Measurements from ENCODE around the gene SNED1.

The SNED1 gene

GRCh38 chr2:240959941-240960308 is 38.5 kb upstream of the SNED1 start:
- no peak for DNase-seq (ENCODE audit: extremely low read depth in 1 of 2, low read depth in 1 of 2)

- no peak for DNase-seq (ENCODE audit: extremely low read depth in 1 of 2, low read depth in 1 of 2)
Measured at GRCh38 chr2:240960309-240960970, 38.0 kb upstream of the SNED1 start.

DNA sequence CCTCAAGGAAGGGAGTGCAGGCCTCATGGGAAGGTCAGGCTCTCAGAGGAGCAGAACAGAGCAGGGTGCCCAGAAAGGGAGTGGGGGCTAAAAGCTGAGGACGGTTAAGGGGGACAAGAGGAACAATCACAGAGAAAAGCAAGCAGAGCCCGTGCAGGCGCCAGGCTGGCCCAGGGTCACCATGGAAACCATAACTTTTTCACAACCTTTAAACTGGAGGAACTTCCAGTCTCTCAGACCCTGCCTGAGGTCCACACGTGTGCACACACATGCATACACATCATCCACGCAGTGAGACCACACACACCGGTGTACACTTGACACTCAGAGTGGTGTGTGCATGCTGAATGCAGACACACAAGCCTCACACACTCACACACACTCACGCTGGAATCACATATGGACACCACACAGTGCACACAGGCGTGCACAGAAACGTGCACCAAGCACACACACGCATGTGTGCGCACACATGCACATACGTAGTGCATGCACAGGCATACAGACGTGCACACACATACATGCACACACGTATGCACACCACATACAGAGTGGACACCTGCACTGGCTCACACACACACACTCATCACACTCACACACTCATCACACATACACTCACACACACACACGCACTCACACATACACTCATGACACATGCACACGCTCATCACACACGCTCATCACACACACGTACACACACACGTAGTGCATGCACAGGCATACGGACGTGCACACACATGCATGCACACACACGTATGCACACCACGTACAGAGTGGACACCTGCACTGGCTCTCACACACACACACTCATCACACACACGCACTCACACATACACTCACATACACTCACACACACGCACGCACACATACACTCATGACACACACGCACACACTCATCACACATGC is 37.2 kb upstream of the SNED1 start:
- DNase-seq (ENCODE audit: extremely low read depth in 1 of 2, low read depth in 1 of 2) = no peak

GRCh38 chr2:240961910-240962299 is 36.5 kb upstream of the SNED1 start:
- DNase-seq (ENCODE audit: extremely low read depth in 1 of 2, low read depth in 1 of 2) = no peak

DNA sequence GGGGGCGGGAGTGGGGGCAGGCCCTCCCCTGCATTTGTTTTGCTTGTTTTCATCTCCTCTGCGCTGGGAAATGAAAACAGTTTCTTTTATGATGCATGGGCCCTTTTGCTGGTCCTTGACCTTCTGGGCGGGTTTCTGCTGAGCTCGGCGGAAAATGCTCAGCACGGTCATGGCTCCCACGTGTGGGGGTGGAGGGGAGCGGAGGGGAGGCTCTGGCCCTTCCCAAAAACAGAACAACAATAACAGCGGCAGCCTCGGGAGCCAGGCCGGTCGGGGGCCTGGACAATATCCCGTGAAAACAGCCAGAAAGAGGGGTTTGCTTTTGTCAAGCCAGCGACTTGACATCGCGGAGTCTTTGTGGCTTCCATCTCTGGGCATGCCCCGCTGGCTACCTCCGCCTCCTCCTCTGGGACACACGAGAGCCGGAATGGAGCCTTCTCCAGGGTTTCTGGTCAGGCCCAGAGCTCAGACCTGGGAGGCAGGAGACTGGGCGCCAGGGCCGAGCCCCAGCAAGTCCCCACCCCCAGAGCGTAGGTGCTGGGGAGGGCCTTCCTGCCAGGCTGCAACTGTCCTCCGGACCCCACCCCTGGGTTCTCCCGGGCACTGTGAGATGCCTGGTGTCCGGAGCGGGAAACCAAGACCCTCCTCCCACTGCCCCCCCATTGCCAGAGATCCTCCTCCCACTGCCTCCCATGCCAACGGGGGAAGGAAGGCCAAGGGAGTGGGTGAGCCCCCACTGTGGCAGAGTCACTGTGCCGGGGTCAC is 35.9 kb upstream of the SNED1 start:
- no peak for DNase-seq (ENCODE audit: extremely low read depth in 1 of 2, low read depth in 1 of 2)

DNA sequence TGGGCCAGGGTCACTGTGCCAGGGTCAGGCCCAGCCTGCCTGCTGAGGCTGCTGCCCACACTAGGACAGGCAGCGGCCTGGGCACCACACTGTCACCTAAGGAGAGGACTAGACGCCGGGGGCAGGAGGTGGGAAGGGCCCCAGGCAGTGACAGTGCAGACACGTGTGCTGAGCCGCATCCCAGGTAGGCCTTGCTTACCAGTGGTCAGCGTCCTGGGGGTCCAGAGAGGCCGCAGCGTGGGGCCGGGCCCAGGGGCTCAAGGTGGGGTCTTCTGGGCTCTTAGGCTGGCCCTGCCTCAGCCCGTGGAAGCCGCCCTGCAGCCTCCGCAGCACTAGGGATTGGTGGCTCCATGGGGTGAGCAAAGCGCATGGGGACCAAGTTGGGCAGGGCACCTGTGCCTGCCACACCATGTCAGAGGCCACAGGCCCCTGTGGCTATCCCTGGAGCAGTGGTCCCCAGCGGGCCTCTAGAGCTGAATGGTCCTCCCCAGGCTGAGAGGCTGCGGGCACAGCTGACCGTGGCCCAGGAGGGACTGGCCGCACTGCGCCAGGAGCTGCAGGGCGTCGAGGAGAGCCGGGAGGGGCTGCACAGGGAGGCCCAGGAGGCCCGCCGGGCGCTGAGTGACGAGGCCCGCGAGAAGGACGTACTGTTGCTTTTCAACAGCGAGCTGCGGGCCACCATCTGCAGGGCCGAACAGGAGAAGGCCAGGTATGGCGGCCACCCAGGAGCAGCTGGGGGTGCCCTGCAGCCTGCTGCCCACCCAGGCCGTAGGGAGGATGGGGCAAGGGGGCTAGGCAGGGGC is 35.2 kb upstream of the SNED1 start:
- no peak for DNase-seq (ENCODE audit: extremely low read depth in 1 of 2, low read depth in 1 of 2)

- no peak for DNase-seq (ENCODE audit: extremely low read depth in 1 of 2, low read depth in 1 of 2)
Measured at GRCh38 chr2:240963868-240964703, 34.3 kb upstream of the SNED1 start.

DNA sequence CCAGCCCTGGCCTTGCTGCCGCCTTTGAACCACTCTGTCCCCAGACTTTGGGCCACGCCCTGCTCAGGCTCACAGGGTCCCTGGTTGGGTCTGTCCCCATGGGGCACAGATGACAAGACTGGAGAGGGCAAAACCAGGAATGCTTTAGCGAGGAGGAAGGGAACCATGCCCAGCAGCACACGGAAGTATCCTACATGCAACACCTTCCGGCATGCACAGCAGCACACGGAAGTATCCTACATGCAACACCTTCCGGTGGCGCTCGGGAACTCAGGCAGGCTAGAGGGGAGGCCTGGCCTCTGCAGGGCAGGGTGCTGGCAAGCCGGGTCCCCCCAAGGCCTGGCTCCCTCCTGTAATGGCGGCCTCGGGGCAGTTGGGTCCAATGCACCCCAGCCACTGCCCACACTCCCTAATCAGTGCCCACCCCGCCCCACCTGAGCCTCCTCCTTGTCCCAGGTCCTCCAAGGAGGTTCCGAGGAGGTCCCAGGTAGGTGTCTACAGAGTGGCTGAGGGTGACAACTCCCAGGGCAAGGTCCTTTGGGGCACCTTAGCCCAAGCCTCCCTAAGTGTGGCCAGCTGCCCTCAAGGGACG is 33.6 kb upstream of the SNED1 start:
- DNase-seq (ENCODE audit: extremely low read depth in 1 of 2, low read depth in 1 of 2) = no peak

GRCh38 chr2:240965296-240965904 is 33.0 kb upstream of the SNED1 start:
- no peak for DNase-seq (ENCODE audit: extremely low read depth in 1 of 2, low read depth in 1 of 2)

DNA sequence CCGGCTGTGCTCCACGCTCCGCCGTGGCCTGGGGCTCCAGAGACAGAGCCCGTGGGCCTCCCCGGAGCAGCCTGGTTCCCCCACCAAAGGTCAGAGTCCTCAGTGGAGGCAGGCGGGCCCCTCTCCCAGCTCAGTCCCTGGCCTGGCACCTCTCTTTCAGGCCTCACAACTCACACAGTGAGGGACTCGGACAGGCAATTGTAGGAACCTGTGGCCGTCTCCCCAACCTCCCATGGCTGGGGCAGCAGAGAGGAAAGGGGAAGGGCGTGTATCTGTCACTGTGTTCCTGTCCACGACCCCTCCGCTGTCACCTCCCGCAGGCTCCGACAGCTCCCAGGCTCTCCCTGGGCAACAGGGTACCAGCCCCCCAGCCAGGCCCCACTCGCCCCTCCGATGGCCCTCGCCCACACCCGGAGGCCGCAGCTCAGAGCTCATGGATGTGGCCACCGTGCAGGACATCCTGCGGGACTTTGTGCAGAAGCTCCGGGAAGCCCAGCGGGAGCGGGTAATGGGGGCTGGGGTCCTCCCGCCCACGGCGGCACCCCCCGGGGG is 32.4 kb upstream of the SNED1 start:
- no peak for DNase-seq (ENCODE audit: extremely low read depth in 1 of 2, low read depth in 1 of 2)

DNA sequence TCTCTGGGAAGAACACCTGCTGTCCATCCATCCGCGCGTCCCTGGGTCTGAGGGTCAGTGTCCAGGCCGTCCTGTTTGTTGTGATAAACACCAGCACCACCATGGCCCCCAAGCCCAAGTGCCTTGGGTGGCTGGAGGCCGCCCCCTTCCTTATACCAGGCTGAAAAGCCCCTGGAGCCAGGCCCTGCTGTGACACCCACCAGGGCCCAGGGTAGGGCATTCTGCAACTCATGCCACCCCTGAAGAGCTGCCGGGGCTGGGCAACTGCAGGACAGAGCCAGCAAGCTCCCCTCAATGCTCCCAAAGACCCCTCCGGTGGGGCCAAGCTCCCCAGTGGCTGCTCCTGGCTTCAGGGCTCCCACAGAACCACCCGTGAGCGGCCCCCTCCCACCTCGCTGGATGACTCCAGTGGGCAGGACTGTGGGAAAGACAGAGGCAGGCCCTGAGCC is 31.9 kb upstream of the SNED1 start:
- DNase-seq (ENCODE audit: extremely low read depth in 1 of 2, low read depth in 1 of 2) = no peak

GRCh38 chr2:240966906-240967680 is 31.3 kb upstream of the SNED1 start:
- no peak for DNase-seq (ENCODE audit: extremely low read depth in 1 of 2, low read depth in 1 of 2)

GRCh38 chr2:240967681-240968621 is 30.5 kb upstream of the SNED1 start:
- DNase-seq (ENCODE audit: extremely low read depth in 1 of 2, low read depth in 1 of 2) = no peak

- no peak for DNase-seq (ENCODE audit: extremely low read depth in 1 of 2, low read depth in 1 of 2)
Measured at GRCh38 chr2:240968731-240969624, 29.4 kb upstream of the SNED1 start.

GRCh38 chr2:240970104-240970503 is 28.3 kb upstream of the SNED1 start:
- no peak for DNase-seq (ENCODE audit: extremely low read depth in 1 of 2, low read depth in 1 of 2)

- DNase-seq (ENCODE audit: extremely low read depth in 1 of 2, low read depth in 1 of 2) = no peak
Measured at GRCh38 chr2:240970816-240971215, 27.6 kb upstream of the SNED1 start.

Measured in stimulated activated CD8-positive, alpha-beta memory T cell treated with anti-CD3 and anti-CD28 coated beads, Interleukin-7, amount 100 ng/mL, for 48 hours (primary cell).